Skeletal muscle tissue (tissue), 4 donors: ENCODE data around the gene GIMAP1. TPM values are rescaled to one million over a fixed set of nuclear protein-coding genes. Genes with fewer than 3 reads are reported as not detected.
"Not testable (repeated sequence)": the region's sequence is repeated elsewhere in the genome, so short reads cannot be mapped to it uniquely, and the experiment has no call there.

Experiments used
- H3K27ac ChIP-seq: one replicate; pipeline ENCODE4 v1.7.0; 2013; ENCODE audit warnings: mild to moderate bottlenecking, low read depth, low read length, inconsistent platforms
- H3K27me3 ChIP-seq, 3 donors: one replicate each; pipeline ENCODE4 v1.7.0; 2013; ENCODE audit warnings: low read length in 3 of 3; ENCODE audit not compliant: control insufficient read depth in 3 of 3, insufficient read depth in 3 of 3
- H3K36me3 ChIP-seq, 3 donors: one replicate each; pipeline ENCODE4 v1.7.0; 2013; ENCODE audit warnings: low read length in 3 of 3; ENCODE audit not compliant: control insufficient read depth in 3 of 3, insufficient read depth in 3 of 3
- H3K4me1 ChIP-seq, 3 donors: one replicate each; pipeline ENCODE4 v1.7.0; 2013; ENCODE audit warnings: low read length in 3 of 3, mild to moderate bottlenecking in 3 of 3; ENCODE audit not compliant: control insufficient read depth in 3 of 3, insufficient read depth in 3 of 3
- H3K4me3 ChIP-seq, 3 donors: one replicate each; pipeline ENCODE4 v1.7.0; 2013; ENCODE audit warnings: low read length in 3 of 3
- H3K9ac ChIP-seq, 3 donors: one replicate each; pipeline ENCODE4 v1.7.0; 2013; ENCODE audit warnings: low read length in 3 of 3, mild to moderate bottlenecking in 3 of 3, moderate library complexity in 2 of 3, low read depth in 1 of 3
- H3K9me3 ChIP-seq, 3 donors: one replicate each; pipeline ENCODE4 v1.7.0; 2013; ENCODE audit warnings: low read length in 3 of 3; ENCODE audit not compliant: control insufficient read depth in 3 of 3
- total RNA-seq: library from RNA; depleted of rRNA; stranded (reverse); fragments of >200 nt; gene quantifications from one replicate; pipeline ENCODE4 v1.2.3, GENCODE V29; 2014
- donor health status: Osteomylitis.

GIMAP1 gene
- 1.0 TPM for total RNA-seq

- Histone ChIP-seq H3K36me3 (no peaks in the 10 kb centered on the region), H3K4me3 (peak within 1 kb of the TSS; percentile 58 to 75 (median 70)), H3K27ac (peak within 1 kb of the TSS; percentile 68), H3K9me3 (no peaks in the 10 kb centered on the region), H3K9ac (peak within 1 kb of the TSS; percentile 66 to 78 (median 71)), H3K4me1 (peaks cover 0 to 5% (median 0%) of the 10 kb centered on the region in 3 donors), H3K27me3 (no peaks in the 10 kb centered on the region)
These were observed at the start of gene GIMAP1 for GRCh38 chr7:150716368-150716767. Gene GIMAP1, plus strand, starts transcription at chr7:150716613. Its CDS starts 2,435 bp downstream, at chr7:150719048.

DNA sequence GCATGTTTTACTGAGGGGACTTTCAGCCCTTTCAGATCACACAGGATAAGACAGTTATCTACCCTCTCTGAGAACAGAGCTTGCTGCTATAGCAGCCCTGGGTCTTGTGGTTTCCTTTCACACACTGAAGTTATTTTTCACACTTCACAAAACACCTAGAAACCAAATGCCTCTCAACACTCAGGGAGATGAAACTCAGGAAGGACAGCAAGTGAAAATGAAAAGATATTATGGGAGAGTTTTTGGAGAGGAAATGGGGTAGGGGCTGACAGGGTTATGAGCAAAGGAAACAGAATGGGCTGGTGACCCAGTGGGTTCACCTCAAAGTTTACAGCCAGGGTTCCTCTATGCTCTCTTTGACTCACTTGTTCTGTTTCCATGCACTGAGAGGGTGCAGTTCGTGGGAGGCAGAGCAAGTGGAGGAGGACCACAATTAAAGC is 47.9 kb upstream of the GIMAP1 start:
- H3K4me3 ChIP-seq: no peak overlapping the region
- H3K4me1 ChIP-seq: no peaks in the 10 kb centered on the region
- H3K9me3 ChIP-seq: no peaks in the 10 kb centered on the region
- H3K27me3 ChIP-seq: no peaks in the 10 kb centered on the region
- H3K36me3 ChIP-seq: no peaks in the 10 kb centered on the region
- H3K27ac ChIP-seq: no peak overlapping the region
- H3K9ac ChIP-seq: no peak overlapping the region

- H3K4me3 ChIP-seq: no peak overlapping the region
- H3K9me3 ChIP-seq: no peaks in the 10 kb centered on the region
- no peaks in the 10 kb centered on the region for H3K27me3 ChIP-seq
- H3K36me3 ChIP-seq: no peaks in the 10 kb centered on the region
- no peak overlapping the region for H3K9ac ChIP-seq
- no peaks in the 10 kb centered on the region for H3K4me1 ChIP-seq
- H3K27ac ChIP-seq: no peak overlapping the region
These were observed 47.4 kb upstream of the GIMAP1 start for GRCh38 chr7:150668977-150669376.

GRCh38 chr7:150671798-150672585 is 44.4 kb upstream of the GIMAP1 start:
- not testable (repeated sequence) for H3K27me3 ChIP-seq, H3K27ac ChIP-seq, H3K4me1 ChIP-seq, H3K9me3 ChIP-seq, H3K36me3 ChIP-seq, H3K4me3 ChIP-seq, H3K9ac ChIP-seq

DNA sequence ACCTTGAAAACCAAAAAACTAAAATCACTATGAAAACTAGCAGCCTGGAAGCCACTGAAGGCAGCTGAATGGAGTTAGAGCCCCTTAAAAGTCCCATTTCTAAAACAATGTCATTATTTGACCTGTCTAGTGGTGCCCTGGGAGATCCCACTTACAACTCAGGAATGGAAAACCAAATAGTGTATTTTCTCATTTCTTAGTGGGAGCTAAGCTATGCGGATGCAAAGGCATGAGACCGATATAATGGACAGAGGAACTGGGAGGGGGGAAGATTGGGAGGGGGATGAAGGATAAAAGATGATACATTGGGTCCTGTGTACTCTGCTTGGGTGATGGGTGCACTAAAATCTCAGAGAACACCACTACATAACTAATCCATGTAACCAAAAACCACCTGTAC is 40.7 kb upstream of the GIMAP1 start:
- Histone ChIP-seq H3K9ac (no peak overlapping the region), H3K4me3 (no peak overlapping the region), H3K4me1 (no peaks in the 10 kb centered on the region), H3K9me3 (no peaks in the 10 kb centered on the region), H3K27me3 (no peaks in the 10 kb centered on the region), H3K27ac (no peak overlapping the region), H3K36me3 (no peaks in the 10 kb centered on the region)

DNA sequence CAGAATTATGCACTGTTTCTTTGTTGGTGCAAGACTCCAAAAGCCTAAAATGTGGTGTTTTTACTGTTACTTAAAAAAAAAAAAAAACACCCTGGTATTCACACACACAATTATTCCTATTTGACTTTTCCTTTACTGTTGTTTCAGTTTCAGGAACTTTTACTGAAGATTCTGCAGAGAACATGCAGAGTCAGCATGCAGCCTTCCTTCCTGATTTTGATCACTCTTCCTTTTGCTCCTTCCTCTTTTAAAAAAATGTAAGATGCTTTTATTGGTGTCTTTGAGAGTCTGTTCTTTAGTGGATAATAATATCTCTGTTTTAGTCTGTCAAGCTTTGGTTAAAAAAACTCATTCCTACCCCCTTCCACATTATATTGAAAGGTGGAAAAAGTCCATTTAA is 40.1 kb upstream of the GIMAP1 start:
- not testable (repeated sequence) for H3K4me3 ChIP-seq, H3K27me3 ChIP-seq
- H3K27ac ChIP-seq: peak overlapping the region; percentile 58

GRCh38 chr7:150676854-150677253 is 39.6 kb upstream of the GIMAP1 start:
- H3K4me1 ChIP-seq, H3K27me3 ChIP-seq, H3K4me3 ChIP-seq, H3K9ac ChIP-seq, H3K36me3 ChIP-seq, H3K9me3 ChIP-seq: not testable (repeated sequence)
- peak overlapping the region; percentile 19 for H3K27ac ChIP-seq

More for the DNA sequence above, 40.1 kb upstream of the GIMAP1 start:
- not testable (repeated sequence) for H3K9me3 ChIP-seq, H3K4me1 ChIP-seq, H3K36me3 ChIP-seq
- H3K9ac ChIP-seq: peak overlapping the region in 1 of 3 donors; percentile 33

DNA sequence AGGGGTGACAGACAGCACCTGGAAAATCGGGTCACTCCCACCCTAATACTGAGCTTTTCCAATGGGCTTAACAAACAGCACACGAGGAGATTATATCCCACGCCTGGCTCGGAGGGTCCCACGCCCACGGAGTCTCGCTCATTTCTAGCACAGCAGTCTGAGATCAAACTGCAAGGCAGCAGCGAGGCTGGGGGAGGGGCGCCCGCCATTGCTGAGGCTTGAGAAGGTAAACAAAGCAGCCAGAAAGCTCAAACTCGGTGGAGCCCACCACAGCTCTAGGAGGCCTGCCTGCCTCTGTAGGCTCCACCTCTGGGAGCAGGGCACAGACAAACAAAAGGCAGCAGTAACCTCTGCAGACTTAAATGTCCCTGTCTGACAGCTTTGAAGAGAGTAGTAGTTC is 37.8 kb upstream of the GIMAP1 start:
- not testable (repeated sequence) for H3K9me3 ChIP-seq, H3K4me1 ChIP-seq, H3K27ac ChIP-seq, H3K9ac ChIP-seq, H3K36me3 ChIP-seq, H3K4me3 ChIP-seq, H3K27me3 ChIP-seq

GRCh38 chr7:150680364-150680763 is 36.0 kb upstream of the GIMAP1 start:
- H3K9ac ChIP-seq, H3K9me3 ChIP-seq, H3K4me1 ChIP-seq, H3K36me3 ChIP-seq, H3K27me3 ChIP-seq, H3K27ac ChIP-seq, H3K4me3 ChIP-seq: not testable (repeated sequence)

GRCh38 chr7:150685219-150686029 is 31.0 kb upstream of the GIMAP1 start, which contains the start of gene GIMAP2:
Gene GIMAP2, plus strand, starts transcription at chr7:150685706. Its CDS starts 1,354 bp downstream, at chr7:150687060.
- peak within 1 kb of the TSS; percentile 50 to 79 (median 57) for H3K4me3 ChIP-seq
- no peaks in the 10 kb centered on the region for H3K4me1 ChIP-seq
- peaks cover 0 to 5% (median 0%) of the 10 kb centered on the region in 3 donors for H3K36me3 ChIP-seq
- H3K27ac ChIP-seq: peak within 1 kb of the TSS; percentile 73
- peak within 1 kb of the TSS; percentile 65 to 69 (median 68) for H3K9ac ChIP-seq
- H3K27me3 ChIP-seq: no peaks in the 10 kb centered on the region
- no peaks in the 10 kb centered on the region for H3K9me3 ChIP-seq
